Mammary epithelial cell (primary cell): ENCODE data around the gene FAM110C.

ENCODE experiments used
- EZH2 ChIP-seq: IDR thresholded peaks from 2 replicates; pipeline ENCODE4 v1.6.1; 2012; ENCODE audit warnings: low read length, inconsistent platforms, borderline replicate concordance
- TF ChIP-seq, protein P1 (sequence below), 2 donors: IDR thresholded peaks in 1 of 2; conservative IDR thresholded peaks in 1 of 2; 2 replicates each; pipeline ENCODE4 v1.5.1; 2011 to 2012; ENCODE audit warnings: inconsistent platforms in 2 of 2, low read length in 2 of 2, mild to moderate bottlenecking in 2 of 2, control low read depth in 1 of 2, low read depth in 1 of 2; ENCODE audit not compliant: insufficient read depth in 1 of 2; ENCODE audit errors: extremely low read depth in 1 of 2

DNA sequence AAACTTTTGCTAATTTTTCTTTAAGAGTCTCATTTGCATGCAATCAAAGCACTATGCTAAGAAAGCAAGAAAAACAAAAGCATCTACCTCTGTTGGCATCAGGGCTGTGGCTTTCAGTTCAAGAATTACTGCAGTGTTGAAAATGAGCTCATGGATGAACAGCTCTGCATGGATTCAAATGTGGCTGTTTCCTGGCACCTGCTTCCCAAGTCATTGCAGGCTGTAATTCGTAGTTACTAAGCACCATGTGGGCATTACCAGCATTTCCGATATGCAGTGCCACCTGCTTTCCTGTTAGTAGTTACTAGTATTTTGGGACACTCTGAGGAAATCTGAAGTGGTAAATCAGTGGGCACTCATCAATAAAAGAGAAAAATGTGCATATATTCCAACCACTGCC lies 37.8 kb upstream of the FAM110C start:
- TF ChIP-seq, protein P1, sequence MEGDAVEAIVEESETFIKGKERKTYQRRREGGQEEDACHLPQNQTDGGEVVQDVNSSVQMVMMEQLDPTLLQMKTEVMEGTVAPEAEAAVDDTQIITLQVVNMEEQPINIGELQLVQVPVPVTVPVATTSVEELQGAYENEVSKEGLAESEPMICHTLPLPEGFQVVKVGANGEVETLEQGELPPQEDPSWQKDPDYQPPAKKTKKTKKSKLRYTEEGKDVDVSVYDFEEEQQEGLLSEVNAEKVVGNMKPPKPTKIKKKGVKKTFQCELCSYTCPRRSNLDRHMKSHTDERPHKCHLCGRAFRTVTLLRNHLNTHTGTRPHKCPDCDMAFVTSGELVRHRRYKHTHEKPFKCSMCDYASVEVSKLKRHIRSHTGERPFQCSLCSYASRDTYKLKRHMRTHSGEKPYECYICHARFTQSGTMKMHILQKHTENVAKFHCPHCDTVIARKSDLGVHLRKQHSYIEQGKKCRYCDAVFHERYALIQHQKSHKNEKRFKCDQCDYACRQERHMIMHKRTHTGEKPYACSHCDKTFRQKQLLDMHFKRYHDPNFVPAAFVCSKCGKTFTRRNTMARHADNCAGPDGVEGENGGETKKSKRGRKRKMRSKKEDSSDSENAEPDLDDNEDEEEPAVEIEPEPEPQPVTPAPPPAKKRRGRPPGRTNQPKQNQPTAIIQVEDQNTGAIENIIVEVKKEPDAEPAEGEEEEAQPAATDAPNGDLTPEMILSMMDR (conservative IDR thresholded peaks at IDR 0.05 in 1 of 2, IDR thresholded peaks at IDR 0.05 in 1 of 2; ENCODE audit: extremely low read depth in 1 of 2, insufficient read depth in 1 of 2, low read depth in 1 of 2, low read length in 2 of 2) = no peak
- TF ChIP-seq EZH2 = no peak
